Endodermal cell (in vitro differentiated cells): Measurements from ENCODE around the gene FUT7. TPM values are rescaled to one million over a fixed set of nuclear protein-coding genes. Genes with fewer than 3 reads are reported as not detected.
A peak's percentile ranks its signal among the peaks of the same experiment; 100 is the strongest.
"Not testable (repeated sequence)": the region's sequence is repeated elsewhere in the genome, so short reads cannot be mapped to it uniquely, and the experiment has no call there.

Experiments
- DNase-seq: peaks from one replicate; pipeline ENCODE4 v3.0.0-alpha.2; 2017
- H3K27ac ChIP-seq: 2 replicates; pipeline ENCODE4 v1.5.1; 2013; ENCODE audit warnings: mild to moderate bottlenecking, low read depth, low read length, moderate library complexity
- H3K27me3 ChIP-seq: 2 replicates; pipeline ENCODE4 v1.6.1; 2013; ENCODE audit warnings: mild to moderate bottlenecking, low read length, moderate library complexity; ENCODE audit not compliant: insufficient read depth, control insufficient read depth, poor library complexity, severe bottlenecking
- H3K36me3 ChIP-seq: 2 replicates; pipeline ENCODE4 v1.7.0; 2013; ENCODE audit warnings: mild to moderate bottlenecking, low read length, moderate library complexity; ENCODE audit not compliant: control insufficient read depth, insufficient read depth
- H3K4me1 ChIP-seq: one replicate; pipeline ENCODE4 v1.7.0; 2013; ENCODE audit warnings: low read length; ENCODE audit not compliant: control insufficient read depth, insufficient read depth
- H3K4me3 ChIP-seq: 2 replicates; pipeline ENCODE4 v1.5.1; 2013; ENCODE audit warnings: mild to moderate bottlenecking, low read length, moderate library complexity
- H3K9ac ChIP-seq: 2 replicates; pipeline ENCODE4 v1.6.1; 2013; ENCODE audit warnings: mild to moderate bottlenecking, low read length, moderate library complexity; ENCODE audit not compliant: poor library complexity, severe bottlenecking; ENCODE audit errors: extremely low read depth
- H3K9me3 ChIP-seq: 2 replicates; pipeline ENCODE4 v1.6.1; 2013; ENCODE audit warnings: mild to moderate bottlenecking, low read length, moderate library complexity; ENCODE audit not compliant: control insufficient read depth
- H3K27ac Mint-ChIP-seq: 2 replicates; pipeline ENCODE4 v1.8.0; 2020; ENCODE audit warnings: mixed read lengths
- H3K27me3 Mint-ChIP-seq: 2 replicates; pipeline ENCODE4 v1.8.0; 2021; ENCODE audit warnings: mild to moderate bottlenecking, mixed read lengths; ENCODE audit not compliant: insufficient read depth
- H3K36me3 Mint-ChIP-seq: 2 replicates; pipeline ENCODE4 v1.8.0; 2020; ENCODE audit warnings: low read depth, mixed read lengths
- H3K4me1 Mint-ChIP-seq: 2 replicates; pipeline ENCODE4 v1.8.0; 2020; ENCODE audit warnings: mixed read lengths
- H3K4me3 Mint-ChIP-seq: 2 replicates; pipeline ENCODE4 v1.8.0; 2020; ENCODE audit warnings: mild to moderate bottlenecking, moderate library complexity, mixed read lengths
- H3K9me3 Mint-ChIP-seq: 2 replicates; pipeline ENCODE4 v1.8.0; 2020; ENCODE audit warnings: mild to moderate bottlenecking, mixed read lengths
- WGBS, 2 experiments: methylation state at CpG; one replicate each; pipeline versions ENCODE4 v1.1.5 to v1.1.7; 2013; ENCODE audit warnings: missing lambda C conversion rate in 2 of 2, mixed read lengths in 1 of 2; ENCODE audit not compliant: insufficient coverage in 1 of 2, insufficient read length in 1 of 2; 5-methylcytosine and 5-hydroxymethylcytosine counted together
- total RNA-seq, 2 donors: library from RNA; stranded (reverse); fragmentation: NEBNext Ultra II Directional in 1 of 2; extraction: Animal tissue kit (Norgen Biotek cat#: 25700) in 1 of 2; gene quantifications; 2 replicates in 1 of 2; 3 replicates in 1 of 2; pipeline ENCODE4 v1.2.1, GENCODE V29; 2021
- TF ChIP-seq, protein P1 (sequence below): fragments of 200-600 bp; sonication (generic); conservative IDR thresholded peaks from 2 replicates; pipeline ENCODE4 v1.5.0; 2021; ENCODE audit warnings: antibody characterized with exemption, mild to moderate bottlenecking

FUT7 gene
- total RNA-seq, 2 donors from 2014 or later: not detected

DNA sequence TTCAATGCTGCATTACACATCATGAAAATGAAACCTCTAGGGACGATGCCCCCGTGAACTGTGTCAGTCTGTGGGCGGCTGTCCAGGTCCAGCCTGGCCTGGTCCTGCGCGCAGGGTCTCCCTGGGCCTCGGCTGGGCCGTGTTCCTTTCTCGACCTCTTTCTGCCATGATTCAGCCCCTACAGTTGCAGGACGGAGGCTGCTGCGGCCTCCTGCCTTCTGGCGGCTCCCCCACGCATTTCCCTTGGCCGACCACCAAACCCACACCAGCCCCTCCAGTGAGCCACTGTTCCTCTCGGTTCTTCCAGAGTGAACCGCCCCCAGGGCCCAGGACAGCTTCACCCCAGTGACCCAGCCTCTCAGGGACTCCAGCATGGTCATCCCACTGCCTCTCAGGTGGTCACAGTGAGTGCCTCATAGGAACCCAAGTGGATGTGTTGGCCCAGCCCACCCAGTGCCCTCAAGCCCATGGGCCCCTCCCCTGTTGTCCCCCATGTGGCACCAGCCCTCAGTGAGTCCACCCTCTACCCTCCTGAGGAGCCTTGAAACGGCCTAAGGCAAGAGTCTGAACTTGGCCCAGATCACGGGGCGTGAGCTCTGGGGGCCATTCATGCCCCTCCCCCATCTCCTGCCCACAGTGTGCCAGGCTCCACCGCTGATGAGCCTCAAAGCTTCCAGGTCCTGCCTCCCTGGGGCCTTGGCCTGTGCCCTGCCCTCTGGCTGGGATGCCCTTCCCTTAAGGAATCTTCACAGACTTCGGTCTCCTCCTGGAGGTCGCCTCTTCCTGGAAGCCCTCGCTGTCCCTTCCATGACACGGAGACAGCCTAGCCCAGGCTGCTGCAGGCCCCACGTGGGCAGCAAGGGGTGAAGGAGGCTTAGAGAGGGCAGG is 25.5 kb downstream of the FUT7 start:
- no peak overlapping the region for H3K27ac Mint-ChIP-seq

DNA sequence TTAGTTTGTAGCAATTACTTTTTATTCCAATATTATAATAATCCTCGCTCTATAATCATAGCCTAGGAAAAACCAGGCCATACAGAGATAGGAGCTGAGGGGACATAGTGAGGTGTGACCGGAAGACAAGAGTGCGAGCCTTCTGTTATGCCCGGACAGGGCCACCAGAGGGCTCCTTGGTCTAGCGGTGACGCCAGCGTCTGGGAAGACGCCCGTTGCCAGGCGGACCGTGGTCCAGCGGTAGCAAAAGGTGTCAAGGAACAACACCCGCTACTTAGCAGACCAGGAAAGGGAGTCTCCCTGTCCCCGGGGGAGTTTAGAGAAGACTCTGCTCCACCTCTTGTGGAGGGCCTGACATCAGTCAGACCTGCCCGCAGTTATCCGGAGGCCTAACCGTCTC is 27.6 kb downstream of the FUT7 start:
- not testable (repeated sequence) for H3K36me3 ChIP-seq, H3K27ac ChIP-seq, H3K4me3 ChIP-seq, H3K9ac ChIP-seq, H3K4me1 ChIP-seq, H3K36me3 Mint-ChIP-seq, H3K27me3 Mint-ChIP-seq, DNase-seq, H3K9me3 ChIP-seq, H3K4me1 Mint-ChIP-seq, H3K4me3 Mint-ChIP-seq, H3K27ac Mint-ChIP-seq, H3K27me3 ChIP-seq
- TF ChIP-seq, protein P1, sequence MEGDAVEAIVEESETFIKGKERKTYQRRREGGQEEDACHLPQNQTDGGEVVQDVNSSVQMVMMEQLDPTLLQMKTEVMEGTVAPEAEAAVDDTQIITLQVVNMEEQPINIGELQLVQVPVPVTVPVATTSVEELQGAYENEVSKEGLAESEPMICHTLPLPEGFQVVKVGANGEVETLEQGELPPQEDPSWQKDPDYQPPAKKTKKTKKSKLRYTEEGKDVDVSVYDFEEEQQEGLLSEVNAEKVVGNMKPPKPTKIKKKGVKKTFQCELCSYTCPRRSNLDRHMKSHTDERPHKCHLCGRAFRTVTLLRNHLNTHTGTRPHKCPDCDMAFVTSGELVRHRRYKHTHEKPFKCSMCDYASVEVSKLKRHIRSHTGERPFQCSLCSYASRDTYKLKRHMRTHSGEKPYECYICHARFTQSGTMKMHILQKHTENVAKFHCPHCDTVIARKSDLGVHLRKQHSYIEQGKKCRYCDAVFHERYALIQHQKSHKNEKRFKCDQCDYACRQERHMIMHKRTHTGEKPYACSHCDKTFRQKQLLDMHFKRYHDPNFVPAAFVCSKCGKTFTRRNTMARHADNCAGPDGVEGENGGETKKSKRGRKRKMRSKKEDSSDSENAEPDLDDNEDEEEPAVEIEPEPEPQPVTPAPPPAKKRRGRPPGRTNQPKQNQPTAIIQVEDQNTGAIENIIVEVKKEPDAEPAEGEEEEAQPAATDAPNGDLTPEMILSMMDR: peak; percentile 70
- peaks cover 19% of the 10 kb centered on the region for H3K9me3 Mint-ChIP-seq
- 39 to 53% methylated on average over 11 to 16 of the region's 17 CpGs for WGBS, 2 experiments

More for the DNA sequence above, 25.5 kb downstream of the FUT7 start:
- no peak overlapping the region for H3K4me3 Mint-ChIP-seq
- 93 to 94% methylated on average over 8 to 24 of the region's 24 CpGs for WGBS, 2 experiments
- H3K9me3 Mint-ChIP-seq: peaks cover 19% of the 10 kb centered on the region
- Histone ChIP-seq H3K9me3 (no peaks in the 10 kb centered on the region), H3K9ac (no peak overlapping the region), H3K27ac (no peak overlapping the region), H3K4me1 (no peaks in the 10 kb centered on the region), H3K4me3 (no peak overlapping the region), H3K36me3 (no peaks in the 10 kb centered on the region), H3K27me3 (no peaks in the 10 kb centered on the region)
- DNase-seq: no peak
- H3K27me3 Mint-ChIP-seq: peaks cover 3% of the 10 kb centered on the region
- no peaks in the 10 kb centered on the region for H3K4me1 Mint-ChIP-seq
- H3K36me3 Mint-ChIP-seq: no peaks in the 10 kb centered on the region
- TF ChIP-seq, protein P1: no peak

DNA sequence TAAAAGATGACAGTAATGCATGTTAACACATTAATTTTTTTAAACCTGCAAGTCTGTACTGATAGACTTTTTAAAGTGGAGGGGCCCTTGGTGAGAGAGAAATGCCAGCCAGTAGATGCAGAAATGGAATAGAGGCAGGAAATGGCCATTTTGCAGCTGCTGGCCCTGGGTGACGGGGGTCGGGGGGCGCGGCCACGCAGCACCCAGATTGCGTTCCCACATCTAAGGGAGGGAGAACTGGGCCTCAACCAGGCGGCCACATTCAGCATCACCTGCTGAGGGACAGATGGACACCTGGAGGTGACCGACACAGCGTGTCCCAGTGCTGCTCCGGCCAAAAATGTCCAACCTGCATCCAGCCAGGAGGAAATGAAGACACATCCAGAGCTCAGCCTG is 29.2 kb downstream of the FUT7 start:
- no peak for DNase-seq
- Mint-ChIP-seq H3K27ac (no peak overlapping the region), H3K4me3 (no peak overlapping the region), H3K36me3 (no peaks in the 10 kb centered on the region), H3K27me3 (peaks cover 9% of the 10 kb centered on the region), H3K4me1 (no peaks in the 10 kb centered on the region), H3K9me3 (peaks cover 19% of the 10 kb centered on the region)
- TF ChIP-seq, protein P1: no peak
- Histone ChIP-seq H3K36me3 (no peaks in the 10 kb centered on the region), H3K9me3 (no peaks in the 10 kb centered on the region), H3K27ac (no peak overlapping the region), H3K9ac (no peak overlapping the region), H3K4me1 (no peaks in the 10 kb centered on the region), H3K27me3 (no peaks in the 10 kb centered on the region), H3K4me3 (no peak overlapping the region)
- WGBS, 2 experiments: 92 to 94% methylated on average over 10 of the region's 10 CpGs
